NK-92 treated with Interleukin-12 subunit alpha and Interleukin-12 subunit beta, amount 100 ng/mL, for 24 hours (cell line): ENCODE measurements around the gene APH1A.
"Not testable (repeated sequence)": the region's sequence is repeated elsewhere in the genome, so short reads cannot be mapped to it uniquely, and the experiment has no call there.

ENCODE experiments used
- DNase-seq: peaks from one replicate; lab custom pipeline; 2025; lab: John Stamatoyannopoulos, UW

APH1A gene

GRCh38 chr1:150268705-150269403 is at the start of gene APH1A:
Gene APH1A (minus strand): TSS chr1:150269016. CDS start chr1:150268810, 206 bp downstream.
- DNase-seq: peak; percentile 92

DNA sequence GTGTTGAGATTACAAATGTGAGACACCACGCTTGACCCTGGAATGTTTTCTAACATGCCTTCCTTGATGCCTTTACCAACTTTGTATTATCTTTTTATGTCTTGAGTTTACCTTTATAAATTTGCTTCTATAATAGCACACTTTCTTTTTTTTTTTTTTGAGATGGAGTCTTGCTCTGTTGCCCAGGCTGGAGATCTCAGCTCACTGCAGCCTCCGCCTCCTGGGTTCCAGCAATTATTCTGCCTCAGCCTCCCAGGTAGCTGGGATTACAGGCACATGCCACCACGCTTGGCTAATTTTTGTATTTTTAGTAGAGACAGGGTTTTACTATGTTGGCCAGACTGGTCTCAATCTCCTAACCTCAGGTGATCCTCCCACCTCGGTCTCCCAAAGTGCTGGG is 45.9 kb upstream of the APH1A start:
- DNase-seq: not testable (repeated sequence)

- no peak for DNase-seq
These were observed 42.9 kb upstream of the APH1A start for GRCh38 chr1:150311762-150312161.

- DNase-seq: no peak
These were observed 41.1 kb upstream of the APH1A start for GRCh38 chr1:150309758-150310508.

DNA sequence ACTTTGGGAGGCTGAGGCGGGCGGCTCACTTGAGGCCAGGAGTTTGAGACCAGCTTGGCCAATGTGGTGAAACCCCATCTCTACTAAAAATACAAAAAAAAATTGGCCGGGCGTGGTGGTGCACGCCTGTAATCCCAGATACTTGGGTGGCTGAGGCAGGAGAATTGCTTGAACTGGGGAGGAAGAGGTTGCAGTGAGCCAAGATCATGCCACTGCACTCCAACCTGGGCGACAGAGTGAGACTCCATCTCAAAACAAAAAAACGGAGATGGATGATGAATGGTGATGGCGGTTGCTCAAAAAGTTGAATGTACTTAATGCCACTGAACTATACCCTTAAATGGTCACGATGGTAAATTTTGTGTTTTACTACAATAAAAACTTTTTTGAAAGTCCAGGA is 39.8 kb upstream of the APH1A start:
- not testable (repeated sequence) for DNase-seq

GRCh38 chr1:150302902-150303301 is 34.1 kb upstream of the APH1A start:
- no peak for DNase-seq

GRCh38 chr1:150302338-150302737 is 33.5 kb upstream of the APH1A start:
- no peak for DNase-seq

- no peak for DNase-seq
These were observed 30.9 kb upstream of the APH1A start for GRCh38 chr1:150299716-150300115.

DNA sequence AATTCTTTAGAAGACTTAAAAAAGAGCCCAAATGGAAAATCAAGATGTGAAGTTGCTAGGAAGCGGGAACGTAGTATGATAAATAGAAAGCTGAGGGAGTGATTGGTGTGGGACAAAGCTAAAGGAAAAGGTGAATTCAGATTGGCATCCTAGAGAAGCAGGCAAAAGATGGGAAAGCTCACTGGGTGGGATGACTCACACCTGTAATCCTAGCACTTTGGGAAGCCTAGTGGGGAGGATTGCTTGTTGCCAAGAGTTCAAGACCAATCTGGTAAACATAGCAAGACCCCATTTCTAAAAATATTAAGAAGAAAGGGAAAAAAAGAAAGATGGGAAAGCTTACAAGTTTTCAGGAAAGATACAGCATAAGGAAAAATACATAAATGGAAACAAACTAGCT is 26.7 kb upstream of the APH1A start:
- DNase-seq: no peak

DNA sequence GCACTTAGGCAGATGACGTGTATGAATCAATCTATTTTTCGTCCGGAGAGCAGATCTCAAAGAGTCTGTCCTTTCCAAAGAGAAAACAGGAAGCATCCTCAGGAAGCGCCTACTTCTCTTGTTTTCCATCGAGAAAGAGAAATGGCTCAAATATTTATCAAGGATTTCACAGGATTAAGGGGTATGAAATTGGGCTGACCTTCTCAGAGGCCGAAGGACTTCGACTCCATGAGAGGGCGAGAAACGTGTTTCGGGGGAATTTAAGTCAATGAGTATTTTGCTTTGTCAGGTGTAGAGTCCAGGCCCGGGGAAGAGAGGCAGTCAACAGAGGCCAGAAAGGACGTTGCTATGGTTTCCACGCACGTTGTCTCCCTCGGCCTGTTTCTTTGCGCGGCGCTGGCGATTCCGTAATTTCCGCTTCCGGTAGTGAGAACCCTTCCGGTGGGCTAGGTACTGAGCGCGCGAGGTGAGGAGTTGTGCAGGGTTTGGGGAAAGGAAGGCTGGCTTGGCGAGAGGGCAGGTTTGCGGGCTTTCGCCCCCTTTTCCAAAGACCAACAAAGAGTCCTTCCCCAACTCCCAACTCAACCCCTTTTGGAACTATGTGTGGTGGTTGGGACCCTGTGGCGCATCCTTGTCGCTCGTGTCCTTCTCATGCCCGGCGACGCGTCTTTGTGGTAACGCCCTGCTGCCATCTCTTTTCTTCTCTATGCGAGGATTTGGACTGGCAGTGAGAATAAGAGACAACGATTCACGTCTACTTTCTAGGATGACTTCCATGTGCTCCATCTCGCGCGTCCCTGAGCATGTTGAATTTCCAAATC is 24.8 kb upstream of the APH1A start, which contains the start of gene MRPS21:
MRPS21 (plus strand) TSS at position 429 of the 821 bp plus-strand sequence. CDS start 506 bp downstream, outside the sequence.
- peak; percentile 81 for DNase-seq

- no peak for DNase-seq
These were observed 20.0 kb upstream of the APH1A start for GRCh38 chr1:150288822-150289221.

DNA sequence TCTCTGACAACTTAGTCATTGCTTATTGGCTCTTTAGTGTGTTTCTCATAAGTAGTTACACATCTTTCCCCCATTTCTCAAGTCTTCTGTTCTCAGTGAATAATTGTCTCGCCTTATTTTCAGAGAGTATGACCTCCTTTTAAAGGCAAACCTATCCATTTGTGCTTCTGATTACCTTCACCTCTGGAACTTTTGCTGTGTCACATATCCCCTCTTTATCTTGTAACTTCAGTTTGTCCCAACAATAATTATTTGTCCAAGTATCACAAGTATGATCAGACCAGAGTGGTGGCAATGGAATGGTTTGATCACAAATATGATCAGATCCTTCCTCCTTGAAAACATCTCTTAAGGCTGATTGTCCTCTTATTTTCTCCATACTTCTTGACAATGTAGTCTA is 19.6 kb upstream of the APH1A start:
- no peak for DNase-seq

DNA sequence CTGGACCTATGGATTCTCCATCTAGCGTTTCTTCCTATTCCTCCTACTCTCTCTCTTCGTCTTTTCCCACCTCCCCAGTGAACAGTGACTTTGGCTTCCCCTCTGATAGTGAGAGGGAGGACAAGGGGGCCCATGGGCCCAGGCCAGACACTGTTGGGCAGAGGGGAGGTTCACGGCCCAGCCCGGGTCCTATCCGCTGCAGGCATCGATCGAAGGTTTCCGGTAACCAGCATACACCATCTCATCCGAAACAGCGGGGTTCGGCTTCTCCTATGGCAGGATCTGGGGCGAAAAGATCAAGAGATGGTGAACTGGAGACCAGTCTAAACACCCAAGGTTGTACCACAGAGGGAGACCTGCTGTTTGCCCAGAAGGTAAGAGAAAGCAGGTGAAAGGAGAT is 14.4 kb upstream of the APH1A start:
- DNase-seq: no peak

- no peak for DNase-seq
These were observed 13.7 kb upstream of the APH1A start for GRCh38 chr1:150282558-150282958.

GRCh38 chr1:150281758-150282557 is 13.1 kb upstream of the APH1A start, which contains the start of gene CIART:
Gene CIART (plus strand): TSS chr1:150282554. CDS start chr1:150283268, 714 bp downstream.
- DNase-seq: no peak

DNA sequence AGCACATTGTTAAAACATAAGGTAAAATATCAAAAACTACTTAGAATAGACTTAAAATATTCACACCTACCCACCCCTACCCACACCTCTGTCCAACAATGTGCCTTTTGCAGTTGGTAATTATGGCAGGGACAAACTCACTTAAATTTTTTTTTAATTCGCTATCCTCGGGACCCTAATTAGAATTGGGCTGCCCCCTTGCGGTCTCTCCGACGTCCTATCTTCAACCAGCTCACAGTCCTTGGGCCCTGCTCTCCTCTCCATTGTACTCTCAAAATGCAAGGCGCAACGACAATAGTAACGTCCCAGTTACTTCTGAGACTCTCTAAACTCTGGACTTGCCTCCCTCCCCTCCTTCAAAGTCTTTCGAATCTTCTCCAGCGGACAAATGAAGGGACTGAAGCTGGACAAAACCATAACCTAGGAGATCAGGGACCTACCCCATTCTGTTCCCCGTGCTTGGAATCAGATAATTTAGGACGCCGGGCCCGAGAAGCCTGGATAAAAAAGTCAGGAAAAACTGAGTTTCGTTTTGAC is 12.5 kb upstream of the APH1A start:
- no peak for DNase-seq

GRCh38 chr1:150280138-150280707 is 11.4 kb upstream of the APH1A start:
- DNase-seq: no peak

DNA sequence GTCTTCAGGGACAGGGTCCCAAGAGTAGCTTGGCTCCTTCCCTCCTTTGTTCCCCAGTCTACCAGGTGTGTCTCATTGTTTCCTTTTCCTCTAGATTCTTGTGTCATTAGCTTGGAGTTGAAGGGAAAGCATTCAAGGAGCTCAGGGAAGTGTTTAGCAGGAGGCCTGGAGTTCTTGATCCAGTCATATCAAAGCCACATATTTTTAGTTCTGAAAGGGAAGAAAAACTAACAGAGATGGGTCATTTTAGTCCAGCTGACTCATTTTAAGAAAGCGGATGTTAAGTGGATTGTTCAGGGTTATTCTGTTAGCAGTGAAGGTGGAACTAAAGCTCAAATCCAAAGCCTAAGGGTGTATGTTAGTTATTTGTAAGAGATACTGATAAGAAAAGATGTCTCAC is 4.5 kb upstream of the APH1A start:
- DNase-seq: no peak

GRCh38 chr1:150271291-150271959 is 2.6 kb upstream of the APH1A start:
- no peak for DNase-seq

DNA sequence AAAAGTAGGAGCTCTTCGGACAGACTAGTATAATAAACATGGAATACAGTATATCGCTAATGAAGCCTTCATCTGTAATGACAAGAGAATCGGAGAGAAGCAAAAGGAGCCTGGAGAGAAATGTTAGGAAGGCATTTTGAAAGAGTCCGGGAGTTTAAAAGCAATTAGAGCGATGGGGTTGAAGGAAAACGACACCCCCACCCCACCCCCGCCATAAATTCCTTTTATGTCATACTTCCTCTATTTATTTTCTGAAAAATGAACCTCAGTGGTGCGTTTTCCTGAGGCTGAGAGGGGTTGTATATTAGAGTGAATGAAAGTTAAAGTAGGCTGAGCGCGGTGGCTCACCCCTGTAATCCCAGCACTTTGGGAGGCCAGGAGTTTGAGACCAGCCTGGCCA is 635 bp upstream of the APH1A start:
- no peak for DNase-seq
